H1 (cell line): ENCODE measurements around the gene ZNF500. TPM values are rescaled to one million over a fixed set of nuclear protein-coding genes. Genes with fewer than 3 reads are reported as not detected.

ENCODE experiments used
- polyA plus RNA-seq, 7 experiments: library from polyadenylated mRNA; depleted of rRNA in 3 of 7; stranded (reverse) in 5 of 7; unstranded in 2 of 7; fragments of >200 nt in 5 of 7; fragments of 200-250 nt in 2 of 7; gene quantifications; 1 replicate in 5 of 7; 2 replicates in 1 of 7; 4 replicates in 1 of 7; pipeline versions ENCODE4 v1.2.1 to v1.2.3, GENCODE V29; 2011 to 2013; ENCODE audit warnings: missing spikeins in 2 of 7, mixed read lengths in 2 of 7
- small RNA-seq: library from polyadenylated mRNA; stranded (forward); fragments of <200 nt; extraction: miRNeasy Mini kit (QIAGEN cat#:217004); gene quantifications from one replicate; pipeline ENCODE3, GENCODE V24; 2013; ENCODE audit not compliant: insufficient read depth
- total RNA-seq: library from RNA; stranded (reverse); fragmentation: NEBNext Ultra II Directional; extraction: Animal tissue kit (Norgen Biotek cat#: 25700); gene quantifications from 2 replicates; pipeline ENCODE4 v1.2.1, GENCODE V29; 2021

Gene ZNF500
- total and polyA plus RNA-seq, 2 of the 8 experiments (the other 6 are each of a cell fraction or from before 2014, with no cell fraction given) = 10.3 to 10.4 TPM

Small RNA genes lying within 50 kb of the gene (small RNA-seq; reads per million reads assigned to genes)
- gene RF00017 = not detected

Other genes starting within 250 kb of the ZNF500 start
- gene CDIP1, start 228.4 kb downstream of the ZNF500 start, total RNA-seq = 73.7 and 76.3 TPM in 2 replicates
- 56.6 and 91.0 TPM in 2 replicates for gene CDIP1, start 228.4 kb downstream of the ZNF500 start, polyA plus RNA-seq (2011; rRNA removed)
- gene C16orf96, start 210.8 kb downstream of the ZNF500 start, total RNA-seq = 1.3 and 1.6 TPM in 2 replicates
- 1.0 and 1.8 TPM in 2 replicates for gene C16orf96, start 210.8 kb downstream of the ZNF500 start, polyA plus RNA-seq (2011; rRNA removed)
- 52.2 and 62.0 TPM in 2 replicates for gene UBALD1, start 152.3 kb downstream of the ZNF500 start, total RNA-seq
- 28.6 and 48.9 TPM in 2 replicates for gene UBALD1, start 152.3 kb downstream of the ZNF500 start, polyA plus RNA-seq (2011; rRNA removed)
- 79.4 and 82.3 TPM in 2 replicates for gene MGRN1, start 142.3 kb downstream of the ZNF500 start, total RNA-seq
- 15.0 and 30.1 TPM in 2 replicates for gene MGRN1, start 142.3 kb downstream of the ZNF500 start, polyA plus RNA-seq (2011; rRNA removed)
- gene NUDT16L1, start 73.6 kb downstream of the ZNF500 start, total RNA-seq = 34.8 and 41.3 TPM in 2 replicates
- gene NUDT16L1, start 73.6 kb downstream of the ZNF500 start, polyA plus RNA-seq (2011; rRNA removed) = 77.3 and 112 TPM in 2 replicates
- gene ANKS3, start 32.9 kb downstream of the ZNF500 start, total RNA-seq = 23.9 and 27.5 TPM in 2 replicates
- 15.5 and 23.9 TPM in 2 replicates for gene ANKS3, start 32.9 kb downstream of the ZNF500 start, polyA plus RNA-seq (2011; rRNA removed)
- gene DNAAF8, start 32.6 kb downstream of the ZNF500 start, total RNA-seq = 0.17 TPM in 1 of 2 replicates, not detected in the other
- 0.39 and 0.58 TPM in 2 replicates for gene DNAAF8, start 32.6 kb downstream of the ZNF500 start, polyA plus RNA-seq (2011; rRNA removed)
- gene SEPTIN12, start 21.2 kb upstream of the ZNF500 start, total RNA-seq = not detected in 2 replicates
- 0.08 and 0.24 TPM in 2 replicates for gene SEPTIN12, start 21.2 kb upstream of the ZNF500 start, polyA plus RNA-seq (2011; rRNA removed)
- gene SMIM22, start 28.2 kb upstream of the ZNF500 start, total RNA-seq = not detected in 2 replicates
- gene SMIM22, start 28.2 kb upstream of the ZNF500 start, polyA plus RNA-seq (2011; rRNA removed) = not detected in 2 replicates
- 27.4 and 29.9 TPM in 2 replicates for gene ROGDI, start 35.5 kb upstream of the ZNF500 start, total RNA-seq
- 68.4 and 95.2 TPM in 2 replicates for gene ROGDI, start 35.5 kb upstream of the ZNF500 start, polyA plus RNA-seq (2011; rRNA removed)
- 115 and 120 TPM in 2 replicates for gene GLYR1, start 80.1 kb upstream of the ZNF500 start, total RNA-seq
- 50.2 and 60.2 TPM in 2 replicates for gene GLYR1, start 80.1 kb upstream of the ZNF500 start, polyA plus RNA-seq (2011; rRNA removed)
- 37.0 and 37.6 TPM in 2 replicates for gene UBN1, start 80.3 kb upstream of the ZNF500 start, total RNA-seq
- gene UBN1, start 80.3 kb upstream of the ZNF500 start, polyA plus RNA-seq (2011; rRNA removed) = 16.2 and 27.4 TPM in 2 replicates
- gene PPL, start 170.0 kb upstream of the ZNF500 start, total RNA-seq = 28.8 and 29.5 TPM in 2 replicates
- 11.3 and 15.8 TPM in 2 replicates for gene PPL, start 170.0 kb upstream of the ZNF500 start, polyA plus RNA-seq (2011; rRNA removed)
- gene SEC14L5, start 191.2 kb upstream of the ZNF500 start, total RNA-seq = 3.0 and 3.2 TPM in 2 replicates
- 1.9 and 2.1 TPM in 2 replicates for gene SEC14L5, start 191.2 kb upstream of the ZNF500 start, polyA plus RNA-seq (2011; rRNA removed)